HepG2 (cell line): ENCODE data around the gene DSG2. TPM values are rescaled to one million over a fixed set of nuclear protein-coding genes. Genes with fewer than 3 reads are reported as not detected.

ENCODE experiments used
- AGO2 ChIP-seq: fragments of 200-400 bp; formaldehyde crosslinking; optimal IDR thresholded peaks from 2 replicates; pipeline ENCODE3; 2017; ENCODE audit warnings: mild to moderate bottlenecking, low read depth, low read length, moderate library complexity
- ATAD3A ChIP-seq: sonication (generic); formaldehyde crosslinking; IDR thresholded peaks from 2 replicates; pipeline ENCODE4 v1.4.0; 2020; ENCODE audit warnings: missing genetic modification reagents
- DMAP1 ChIP-seq: IDR thresholded peaks from 2 replicates; pipeline ENCODE4 v1.6.1; 2016
- GTF2F1 ChIP-seq: fragments of 150-350 bp; IDR thresholded peaks from 2 replicates; pipeline ENCODE4 v1.6.1; 2014; ENCODE audit warnings: low read length
- MTF2 ChIP-seq: sonication (generic); formaldehyde crosslinking; IDR thresholded peaks from 2 replicates; pipeline ENCODE4 v1.5.0; 2020; ENCODE audit warnings: missing genetic modification reagents, borderline replicate concordance
- NBN ChIP-seq: fragments of 450-650 bp; conservative IDR thresholded peaks from 2 replicates; pipeline ENCODE4 v1.6.1; 2017
- NR1H2 ChIP-seq: sonication (generic); formaldehyde crosslinking; IDR thresholded peaks from 2 replicates; pipeline ENCODE4 v1.8.1; 2022; ENCODE audit warnings: low read depth, missing genetic modification reagents, borderline replicate concordance
- RBAK ChIP-seq: sonication (generic); formaldehyde crosslinking; IDR thresholded peaks from 2 replicates; pipeline ENCODE4 v1.5.1; 2020; ENCODE audit warnings: mild to moderate bottlenecking, missing genetic modification reagents
- ZNF282 ChIP-seq: fragments of 450-650 bp; IDR thresholded peaks from 2 replicates; pipeline ENCODE4 v1.6.1; 2018; ENCODE audit not compliant: partially characterized antibody
- ZNF326 ChIP-seq: sonication (generic); formaldehyde crosslinking; IDR thresholded peaks from 2 replicates; pipeline ENCODE4 v1.4.0; 2020; ENCODE audit warnings: missing genetic modification reagents, borderline replicate concordance
- ZNF350 ChIP-seq: sonication (generic); formaldehyde crosslinking; IDR thresholded peaks from 2 replicates; pipeline ENCODE4 v1.4.0; 2020; ENCODE audit warnings: mild to moderate bottlenecking, low read depth, missing genetic modification reagents, borderline replicate concordance
- ZNF724P ChIP-seq: sonication (generic); formaldehyde crosslinking; IDR thresholded peaks from 2 replicates; pipeline ENCODE4 v1.8.0; 2022; ENCODE audit warnings: missing genetic modification reagents, borderline replicate concordance
- polyA plus RNA-seq, 8 experiments: library from polyadenylated mRNA; depleted of rRNA in 3 of 8; stranded (reverse) in 7 of 8; unstranded in 1 of 8; fragments of >200 nt; fragmentation: Illumina TruSeq in 4 of 8; extraction: Trizol in 4 of 8; gene quantifications; 2 replicates each; pipeline versions ENCODE4 v1.2.1 to v1.2.3, GENCODE V29; 2011 to 2016; ENCODE audit warnings: low read depth in 4 of 8, missing spikeins in 1 of 8, mixed read lengths in 1 of 8; ENCODE audit not compliant: insufficient read depth in 1 of 8
- total RNA-seq, 5 experiments: library from RNA; depleted of rRNA; stranded (reverse); fragments of >200 nt; fragmentation: Illumina TruSeq; extraction: Trizol; gene quantifications; 2 replicates each; pipeline ENCODE4 v1.2.3, GENCODE V29; 2016; ENCODE audit warnings: low read depth in 1 of 5
- TF ChIP-seq, protein P1 (sequence below): sonication (generic); formaldehyde crosslinking; IDR thresholded peaks from one replicate; pipeline ENCODE4 v1.5.1; 2020; ENCODE audit warnings: mild to moderate bottlenecking, missing genetic modification reagents; ENCODE audit errors: not compliant biosample characterization
- TF ChIP-seq, protein P2 (sequence below): sonication (generic); formaldehyde crosslinking; IDR thresholded peaks from 2 replicates; pipeline ENCODE4 v1.4.0; 2020; ENCODE audit warnings: missing genetic modification reagents, mild to moderate bottlenecking, borderline replicate concordance
- TF ChIP-seq, protein P3 (sequence below): sonication (generic); formaldehyde crosslinking; IDR thresholded peaks from 2 replicates; pipeline ENCODE4 v1.4.0; 2020; ENCODE audit warnings: mild to moderate bottlenecking, low read depth, missing genetic modification reagents
- TF ChIP-seq, protein P4 (sequence below): sonication (generic); formaldehyde crosslinking; IDR thresholded peaks from 2 replicates; pipeline ENCODE4 v1.8.0; 2022; ENCODE audit warnings: mild to moderate bottlenecking, missing genetic modification reagents; ENCODE audit not compliant: insufficient replicate concordance
- TF ChIP-seq, protein P5 (sequence below): sonication (generic); formaldehyde crosslinking; IDR thresholded peaks from 2 replicates; pipeline ENCODE4 v1.4.0; 2020; ENCODE audit warnings: mild to moderate bottlenecking, missing genetic modification reagents

Gene DSG2
- total and polyA plus RNA-seq, 2 of the 13 experiments (the other 11 are each of a cell fraction or from before 2014, with no cell fraction given) = 23.3 to 66.7 TPM

DNA sequence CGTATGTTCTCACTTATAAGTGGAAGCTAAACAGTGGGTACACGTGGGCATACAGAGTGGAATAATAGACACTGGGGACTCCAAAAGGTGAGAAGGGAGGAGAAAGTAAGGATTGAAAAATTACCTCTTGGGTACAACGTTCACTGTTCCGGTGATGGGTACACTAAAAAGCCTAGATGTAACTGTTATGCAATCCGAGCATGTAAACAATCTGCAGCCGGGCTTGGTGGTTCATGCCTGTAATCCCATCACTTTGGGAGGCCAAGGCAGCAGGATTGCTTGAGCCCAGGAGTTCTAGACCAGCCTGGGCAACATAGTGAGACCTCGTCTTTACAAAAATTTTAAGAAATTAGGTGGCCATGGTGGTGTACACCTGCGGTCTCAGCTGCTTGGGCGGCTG, 60.6 kb downstream of the DSG2 start (continued):
- TF ChIP-seq, protein P1, sequence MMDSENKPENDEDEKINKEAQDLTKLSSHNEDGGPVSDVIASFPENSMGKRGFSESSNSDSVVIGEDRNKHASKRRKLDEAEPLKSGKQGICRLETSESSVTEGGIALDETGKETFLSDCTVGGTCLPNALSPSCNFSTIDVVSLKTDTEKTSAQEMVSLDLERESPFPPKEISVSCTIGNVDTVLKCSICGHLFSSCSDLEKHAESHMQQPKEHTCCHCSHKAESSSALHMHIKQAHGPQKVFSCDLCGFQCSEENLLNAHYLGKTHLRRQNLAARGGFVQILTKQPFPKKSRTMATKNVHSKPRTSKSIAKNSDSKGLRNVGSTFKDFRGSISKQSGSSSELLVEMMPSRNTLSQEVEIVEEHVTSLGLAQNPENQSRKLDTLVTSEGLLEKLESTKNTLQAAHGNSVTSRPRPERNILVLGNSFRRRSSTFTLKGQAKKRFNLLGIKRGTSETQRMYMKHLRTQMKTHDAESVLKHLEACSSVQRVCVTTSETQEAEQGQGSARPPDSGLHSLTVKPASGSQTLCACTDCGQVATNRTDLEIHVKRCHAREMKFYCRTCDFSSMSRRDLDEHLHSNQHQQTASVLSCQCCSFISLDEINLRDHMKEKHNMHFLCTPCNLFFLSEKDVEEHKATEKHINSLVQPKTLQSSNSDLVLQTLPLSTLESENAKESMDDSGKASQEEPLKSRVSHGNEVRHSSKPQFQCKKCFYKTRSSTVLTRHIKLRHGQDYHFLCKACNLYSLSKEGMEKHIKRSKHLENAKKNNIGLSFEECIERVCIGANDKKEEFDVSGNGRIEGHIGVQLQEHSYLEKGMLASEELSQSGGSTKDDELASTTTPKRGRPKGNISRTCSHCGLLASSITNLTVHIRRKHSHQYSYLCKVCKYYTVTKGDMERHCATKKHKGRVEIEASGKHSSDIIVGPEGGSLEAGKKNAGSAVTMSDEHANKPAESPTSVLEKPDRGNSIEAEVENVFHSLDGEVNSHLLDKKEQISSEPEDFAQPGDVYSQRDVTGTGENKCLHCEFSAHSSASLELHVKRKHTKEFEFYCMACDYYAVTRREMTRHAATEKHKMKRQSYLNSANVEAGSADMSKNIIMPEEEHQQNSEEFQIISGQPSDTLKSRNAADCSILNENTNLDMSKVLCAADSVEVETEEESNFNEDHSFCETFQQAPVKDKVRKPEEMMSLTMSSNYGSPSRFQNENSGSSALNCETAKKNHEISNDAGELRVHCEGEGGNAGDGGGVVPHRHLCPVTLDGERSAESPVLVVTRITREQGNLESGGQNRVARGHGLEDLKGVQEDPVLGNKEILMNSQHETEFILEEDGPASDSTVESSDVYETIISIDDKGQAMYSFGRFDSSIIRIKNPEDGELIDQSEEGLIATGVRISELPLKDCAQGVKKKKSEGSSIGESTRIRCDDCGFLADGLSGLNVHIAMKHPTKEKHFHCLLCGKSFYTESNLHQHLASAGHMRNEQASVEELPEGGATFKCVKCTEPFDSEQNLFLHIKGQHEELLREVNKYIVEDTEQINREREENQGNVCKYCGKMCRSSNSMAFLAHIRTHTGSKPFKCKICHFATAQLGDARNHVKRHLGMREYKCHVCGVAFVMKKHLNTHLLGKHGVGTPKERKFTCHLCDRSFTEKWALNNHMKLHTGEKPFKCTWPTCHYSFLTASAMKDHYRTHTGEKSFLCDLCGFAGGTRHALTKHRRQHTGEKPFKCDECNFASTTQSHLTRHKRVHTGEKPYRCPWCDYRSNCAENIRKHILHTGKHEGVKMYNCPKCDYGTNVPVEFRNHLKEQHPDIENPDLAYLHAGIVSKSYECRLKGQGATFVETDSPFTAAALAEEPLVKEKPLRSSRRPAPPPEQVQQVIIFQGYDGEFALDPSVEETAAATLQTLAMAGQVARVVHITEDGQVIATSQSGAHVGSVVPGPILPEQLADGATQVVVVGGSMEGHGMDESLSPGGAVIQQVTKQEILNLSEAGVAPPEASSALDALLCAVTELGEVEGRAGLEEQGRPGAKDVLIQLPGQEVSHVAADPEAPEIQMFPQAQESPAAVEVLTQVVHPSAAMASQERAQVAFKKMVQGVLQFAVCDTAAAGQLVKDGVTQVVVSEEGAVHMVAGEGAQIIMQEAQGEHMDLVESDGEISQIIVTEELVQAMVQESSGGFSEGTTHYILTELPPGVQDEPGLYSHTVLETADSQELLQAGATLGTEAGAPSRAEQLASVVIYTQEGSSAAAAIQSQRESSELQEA (CRISPR knock-in tag) = no peak
- TF ChIP-seq ZNF724P (CRISPR knock-in tag) = no peak
- no peak for TF ChIP-seq RBAK (CRISPR knock-in tag)
- no peak for TF ChIP-seq ZNF326 (CRISPR knock-in tag)
- no peak for TF ChIP-seq ZNF282
- TF ChIP-seq AGO2 = no peak
- TF ChIP-seq MTF2 (CRISPR knock-in tag) = no peak
- TF ChIP-seq, protein P2, sequence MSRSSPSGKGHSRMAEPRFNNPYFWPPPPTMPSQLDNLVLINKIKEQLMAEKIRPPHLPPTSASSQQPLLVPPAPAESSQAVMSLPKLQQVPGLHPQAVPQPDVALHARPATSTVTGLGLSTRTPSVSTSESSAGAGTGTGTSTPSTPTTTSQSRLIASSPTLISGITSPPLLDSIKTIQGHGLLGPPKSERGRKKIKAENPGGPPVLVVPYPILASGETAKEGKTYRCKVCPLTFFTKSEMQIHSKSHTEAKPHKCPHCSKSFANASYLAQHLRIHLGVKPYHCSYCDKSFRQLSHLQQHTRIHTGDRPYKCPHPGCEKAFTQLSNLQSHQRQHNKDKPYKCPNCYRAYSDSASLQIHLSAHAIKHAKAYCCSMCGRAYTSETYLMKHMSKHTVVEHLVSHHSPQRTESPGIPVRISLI = peak; percentile 61; the same call in 1 of the 2 replicates
- no peak for TF ChIP-seq ZNF350 (CRISPR knock-in tag)
- TF ChIP-seq, protein P3, sequence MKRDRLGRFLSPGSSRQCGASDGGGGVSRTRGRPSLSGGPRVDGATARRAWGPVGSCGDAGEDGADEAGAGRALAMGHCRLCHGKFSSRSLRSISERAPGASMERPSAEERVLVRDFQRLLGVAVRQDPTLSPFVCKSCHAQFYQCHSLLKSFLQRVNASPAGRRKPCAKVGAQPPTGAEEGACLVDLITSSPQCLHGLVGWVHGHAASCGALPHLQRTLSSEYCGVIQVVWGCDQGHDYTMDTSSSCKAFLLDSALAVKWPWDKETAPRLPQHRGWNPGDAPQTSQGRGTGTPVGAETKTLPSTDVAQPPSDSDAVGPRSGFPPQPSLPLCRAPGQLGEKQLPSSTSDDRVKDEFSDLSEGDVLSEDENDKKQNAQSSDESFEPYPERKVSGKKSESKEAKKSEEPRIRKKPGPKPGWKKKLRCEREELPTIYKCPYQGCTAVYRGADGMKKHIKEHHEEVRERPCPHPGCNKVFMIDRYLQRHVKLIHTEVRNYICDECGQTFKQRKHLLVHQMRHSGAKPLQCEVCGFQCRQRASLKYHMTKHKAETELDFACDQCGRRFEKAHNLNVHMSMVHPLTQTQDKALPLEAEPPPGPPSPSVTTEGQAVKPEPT = no peak
- TF ChIP-seq GTF2F1 = no peak
- TF ChIP-seq, protein P4, sequence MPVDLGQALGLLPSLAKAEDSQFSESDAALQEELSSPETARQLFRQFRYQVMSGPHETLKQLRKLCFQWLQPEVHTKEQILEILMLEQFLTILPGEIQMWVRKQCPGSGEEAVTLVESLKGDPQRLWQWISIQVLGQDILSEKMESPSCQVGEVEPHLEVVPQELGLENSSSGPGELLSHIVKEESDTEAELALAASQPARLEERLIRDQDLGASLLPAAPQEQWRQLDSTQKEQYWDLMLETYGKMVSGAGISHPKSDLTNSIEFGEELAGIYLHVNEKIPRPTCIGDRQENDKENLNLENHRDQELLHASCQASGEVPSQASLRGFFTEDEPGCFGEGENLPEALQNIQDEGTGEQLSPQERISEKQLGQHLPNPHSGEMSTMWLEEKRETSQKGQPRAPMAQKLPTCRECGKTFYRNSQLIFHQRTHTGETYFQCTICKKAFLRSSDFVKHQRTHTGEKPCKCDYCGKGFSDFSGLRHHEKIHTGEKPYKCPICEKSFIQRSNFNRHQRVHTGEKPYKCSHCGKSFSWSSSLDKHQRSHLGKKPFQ (CRISPR knock-in tag) = no peak
- no peak for TF ChIP-seq NBN
- TF ChIP-seq, protein P5, sequence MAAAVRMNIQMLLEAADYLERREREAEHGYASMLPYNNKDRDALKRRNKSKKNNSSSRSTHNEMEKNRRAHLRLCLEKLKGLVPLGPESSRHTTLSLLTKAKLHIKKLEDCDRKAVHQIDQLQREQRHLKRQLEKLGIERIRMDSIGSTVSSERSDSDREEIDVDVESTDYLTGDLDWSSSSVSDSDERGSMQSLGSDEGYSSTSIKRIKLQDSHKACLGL (CRISPR knock-in tag) = no peak
- no peak for TF ChIP-seq DMAP1 (CRISPR knock-in tag)
- no peak for TF ChIP-seq NR1H2
- TF ChIP-seq ATAD3A = no peak
